PC-3 (cell line): Measurements from ENCODE around the gene TCF3.

Experiments
- CTCF ChIP-seq: fragments of 300-600 bp; sonication (generic); conservative IDR thresholded peaks from 2 replicates; pipeline ENCODE4 v1.5.1; 2017; ENCODE audit warnings: antibody characterized with exemption, low read depth, mild to moderate bottlenecking, low read length
- EZH2 ChIP-seq: fragments of 300-600 bp; sonication (generic); IDR thresholded peaks from one replicate; pipeline ENCODE4 v1.6.1; 2017; ENCODE audit warnings: antibody characterized with exemption, mild to moderate bottlenecking, low read length; ENCODE audit not compliant: unreplicated experiment

GRCh38 chr19:1646149-1646548 lies 6.3 kb downstream of the TCF3 start:
- TF ChIP-seq CTCF (no peak), EZH2 (no peak)
